ENCODE measurements around the gene PGAP6. TPM values are rescaled to one million over a fixed set of nuclear protein-coding genes. Genes with fewer than 3 reads are reported as not detected.

Gene PGAP6
- total RNA-seq, 2 donors from 2014 or later = 104 to 115 TPM

DNA sequence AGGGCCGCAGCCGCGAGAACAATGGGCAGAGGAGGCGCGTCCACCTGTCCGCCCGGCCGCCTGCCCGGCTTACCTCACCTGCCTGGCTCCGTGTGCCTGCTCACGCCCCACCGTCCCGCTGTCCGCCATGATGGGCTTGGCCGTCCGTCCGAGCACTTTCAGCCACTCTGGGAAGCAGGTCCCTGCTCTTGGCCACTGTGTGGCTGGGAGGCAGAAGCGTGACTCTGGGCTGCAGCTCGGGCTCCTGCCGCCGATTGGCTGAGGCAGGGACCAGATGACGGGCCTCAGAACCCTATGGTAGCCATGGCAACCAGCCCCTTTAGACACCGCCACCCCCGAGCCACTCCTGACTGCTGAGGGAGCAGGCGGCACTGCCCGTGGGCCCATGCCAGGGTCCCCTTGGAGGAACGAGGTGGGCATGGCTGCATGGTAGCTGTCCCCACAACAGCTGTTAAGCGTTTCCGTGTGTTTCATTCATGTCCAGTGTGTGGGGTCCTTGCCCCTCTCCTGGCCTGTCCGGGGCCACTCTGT, 20.4 kb downstream of the PGAP6 start:
- 89 to 91% methylated on average over 16 to 30 of the region's 30 CpGs for WGBS, 2 experiments (ENCODE audit: insufficient coverage in 1 of 2, insufficient read length in 1 of 2)
- Histone ChIP-seq H3K27me3 (ENCODE audit: control insufficient read depth, insufficient read depth, low read length, poor library complexity, severe bottlenecking) (no peaks in the 10 kb centered on the region), H3K9me3 (ENCODE audit: control insufficient read depth, low read length) (no peaks in the 10 kb centered on the region), H3K36me3 (ENCODE audit: control insufficient read depth, insufficient read depth, low read length) (peaks cover 5% of the 10 kb centered on the region), H3K27ac (ENCODE audit: low read depth, low read length) (no peak overlapping the region), H3K4me1 (ENCODE audit: control insufficient read depth, insufficient read depth, low read length) (no peaks in the 10 kb centered on the region), H3K9ac (ENCODE audit: extremely low read depth, low read length, poor library complexity, severe bottlenecking) (no peak overlapping the region), H3K4me3 (ENCODE audit: low read length) (no peak overlapping the region)
- TF ChIP-seq, protein P1, sequence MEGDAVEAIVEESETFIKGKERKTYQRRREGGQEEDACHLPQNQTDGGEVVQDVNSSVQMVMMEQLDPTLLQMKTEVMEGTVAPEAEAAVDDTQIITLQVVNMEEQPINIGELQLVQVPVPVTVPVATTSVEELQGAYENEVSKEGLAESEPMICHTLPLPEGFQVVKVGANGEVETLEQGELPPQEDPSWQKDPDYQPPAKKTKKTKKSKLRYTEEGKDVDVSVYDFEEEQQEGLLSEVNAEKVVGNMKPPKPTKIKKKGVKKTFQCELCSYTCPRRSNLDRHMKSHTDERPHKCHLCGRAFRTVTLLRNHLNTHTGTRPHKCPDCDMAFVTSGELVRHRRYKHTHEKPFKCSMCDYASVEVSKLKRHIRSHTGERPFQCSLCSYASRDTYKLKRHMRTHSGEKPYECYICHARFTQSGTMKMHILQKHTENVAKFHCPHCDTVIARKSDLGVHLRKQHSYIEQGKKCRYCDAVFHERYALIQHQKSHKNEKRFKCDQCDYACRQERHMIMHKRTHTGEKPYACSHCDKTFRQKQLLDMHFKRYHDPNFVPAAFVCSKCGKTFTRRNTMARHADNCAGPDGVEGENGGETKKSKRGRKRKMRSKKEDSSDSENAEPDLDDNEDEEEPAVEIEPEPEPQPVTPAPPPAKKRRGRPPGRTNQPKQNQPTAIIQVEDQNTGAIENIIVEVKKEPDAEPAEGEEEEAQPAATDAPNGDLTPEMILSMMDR (conservative IDR thresholded peaks at IDR 0.05) = no peak
- Mint-ChIP-seq H3K36me3 (ENCODE audit: low read depth) (peaks cover 1% of the 10 kb centered on the region), H3K4me1 (no peaks in the 10 kb centered on the region), H3K9me3 (no peaks in the 10 kb centered on the region), H3K27ac (no peak overlapping the region), H3K27me3 (ENCODE audit: insufficient read depth) (no peaks in the 10 kb centered on the region), H3K4me3 (no peak overlapping the region)
- DNase-seq = peak; percentile 60

DNA sequence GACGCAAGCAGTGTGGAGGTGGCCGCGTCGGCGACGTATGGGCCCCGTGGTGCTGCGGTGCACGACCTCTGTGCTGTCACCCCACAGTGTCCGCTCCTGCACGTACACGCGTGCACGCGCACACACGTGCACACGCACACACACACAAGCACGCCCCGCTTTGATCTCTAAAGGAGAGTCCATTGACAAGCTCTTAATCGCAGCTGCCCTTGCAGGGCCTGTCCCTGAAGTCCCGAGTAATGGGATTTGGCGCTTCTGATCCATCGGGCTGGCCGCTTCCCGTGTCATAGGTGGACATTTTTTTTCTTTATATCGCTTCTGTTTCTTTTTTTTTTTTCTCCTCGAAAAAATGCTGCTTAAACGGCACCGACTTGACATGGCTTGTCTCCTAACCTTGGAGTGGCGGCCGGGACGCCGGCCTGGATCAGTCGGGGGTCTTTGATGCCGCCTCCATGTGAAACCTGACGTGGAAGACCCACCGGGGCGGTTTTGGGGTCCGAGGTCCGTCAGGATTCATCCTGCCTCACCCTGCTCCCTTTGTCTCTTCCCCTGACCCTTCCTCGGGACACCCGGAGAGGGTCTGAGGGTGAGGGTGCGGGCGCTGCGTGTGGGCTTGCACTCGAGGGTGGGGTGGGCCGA, 21.0 kb downstream of the PGAP6 start:
- Mint-ChIP-seq H3K27me3 (ENCODE audit: insufficient read depth) (no peaks in the 10 kb centered on the region), H3K4me3 (no peak overlapping the region), H3K27ac (no peak overlapping the region), H3K9me3 (no peaks in the 10 kb centered on the region), H3K4me1 (no peaks in the 10 kb centered on the region), H3K36me3 (ENCODE audit: low read depth) (no peaks in the 10 kb centered on the region)
- H3K27ac ChIP-seq (ENCODE audit: low read depth, low read length) = no peak overlapping the region
- DNase-seq = no peak
- 93 to 97% methylated on average over 34 to 47 of the region's 47 CpGs for WGBS, 2 experiments (ENCODE audit: insufficient coverage in 1 of 2, insufficient read length in 1 of 2)
- no peaks in the 10 kb centered on the region for H3K4me1 ChIP-seq (ENCODE audit: control insufficient read depth, insufficient read depth, low read length)
- no peak overlapping the region for H3K4me3 ChIP-seq (ENCODE audit: low read length)
- no peak overlapping the region for H3K9ac ChIP-seq (ENCODE audit: extremely low read depth, low read length, poor library complexity, severe bottlenecking)
- no peaks in the 10 kb centered on the region for H3K9me3 ChIP-seq (ENCODE audit: control insufficient read depth, low read length)
- TF ChIP-seq, protein P1 (conservative IDR thresholded peaks at IDR 0.05) = no peak
- H3K27me3 ChIP-seq (ENCODE audit: control insufficient read depth, insufficient read depth, low read length, poor library complexity, severe bottlenecking) = no peaks in the 10 kb centered on the region
- no peaks in the 10 kb centered on the region for H3K36me3 ChIP-seq (ENCODE audit: control insufficient read depth, insufficient read depth, low read length)

DNA sequence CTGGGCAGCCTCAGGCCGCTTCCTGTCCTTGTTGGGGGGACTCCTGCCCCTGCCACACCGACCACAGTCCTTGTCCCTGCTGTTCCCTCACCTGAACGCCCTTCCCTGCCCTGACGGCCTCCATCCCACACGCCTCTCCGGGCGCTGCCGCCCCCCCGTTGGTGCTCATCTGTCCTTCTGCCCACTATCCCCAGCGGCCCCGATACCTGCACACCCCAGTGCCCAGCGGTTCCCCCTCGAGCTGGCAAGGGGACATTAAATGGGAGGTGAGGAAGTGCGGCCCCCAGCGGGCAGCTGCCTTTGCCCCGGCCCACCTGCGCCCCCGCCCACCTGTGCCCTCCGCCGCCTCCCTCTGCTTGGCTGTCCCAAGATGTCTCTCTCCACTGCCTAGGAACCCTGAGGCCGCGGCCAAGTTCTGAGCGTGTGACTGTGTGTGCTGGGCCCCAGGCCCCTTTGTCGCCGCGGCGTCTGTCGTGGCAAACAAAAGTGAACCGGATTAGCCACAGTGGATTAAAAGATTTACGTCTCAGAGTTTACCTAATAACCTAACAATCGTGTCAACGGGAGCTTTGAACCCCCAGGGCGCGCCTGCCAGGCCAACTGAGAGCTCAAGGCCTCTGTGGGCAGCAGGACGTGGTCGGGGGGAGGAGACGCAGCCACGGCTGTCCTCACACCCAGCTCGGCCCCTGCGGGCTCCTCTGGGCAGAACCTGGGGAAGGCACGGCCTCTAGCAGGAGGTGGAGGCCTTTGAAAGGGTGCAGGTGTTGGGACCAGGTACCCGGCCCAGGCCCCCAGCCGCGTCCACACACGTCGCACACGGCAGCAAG, 21.7 kb downstream of the PGAP6 start:
- Histone ChIP-seq H3K27me3 (ENCODE audit: control insufficient read depth, insufficient read depth, low read length, poor library complexity, severe bottlenecking) (no peaks in the 10 kb centered on the region), H3K27ac (ENCODE audit: low read depth, low read length) (no peak overlapping the region), H3K4me3 (ENCODE audit: low read length) (no peak overlapping the region), H3K9ac (ENCODE audit: extremely low read depth, low read length, poor library complexity, severe bottlenecking) (no peak overlapping the region), H3K4me1 (ENCODE audit: control insufficient read depth, insufficient read depth, low read length) (no peaks in the 10 kb centered on the region), H3K9me3 (ENCODE audit: control insufficient read depth, low read length) (no peaks in the 10 kb centered on the region), H3K36me3 (ENCODE audit: control insufficient read depth, insufficient read depth, low read length) (no peaks in the 10 kb centered on the region)
- 94 to 95% methylated on average over 37 to 47 of the region's 47 CpGs for WGBS, 2 experiments (ENCODE audit: insufficient coverage in 1 of 2, insufficient read length in 1 of 2)
- Mint-ChIP-seq H3K4me1 (no peaks in the 10 kb centered on the region), H3K9me3 (no peaks in the 10 kb centered on the region), H3K36me3 (ENCODE audit: low read depth) (no peaks in the 10 kb centered on the region), H3K27me3 (ENCODE audit: insufficient read depth) (no peaks in the 10 kb centered on the region), H3K27ac (no peak overlapping the region), H3K4me3 (no peak overlapping the region)
- TF ChIP-seq, protein P1 (conservative IDR thresholded peaks at IDR 0.05) = no peak
- DNase-seq = no peak

Measured in endodermal cell (in vitro differentiated cells).